NCI-H446 treated with DMSO at 0.1 percent for 48 hours (cell line): ENCODE results near the gene ELSPBP1.
"Not testable (repeated sequence)": the region's sequence is repeated elsewhere in the genome, so short reads cannot be mapped to it uniquely, and the experiment has no call there.

Source experiments
- DNase-seq: peaks from one replicate; lab custom pipeline; 2025; lab: John Stamatoyannopoulos, UW

The ELSPBP1 gene

GRCh38 chr19:47994209-47994802 lies at the start of gene ELSPBP1:
Gene ELSPBP1, plus strand, starts transcription at chr19:47994632. Its CDS starts 14,036 bp downstream, at chr19:48008668.
- DNase-seq, result no peak

DNA sequence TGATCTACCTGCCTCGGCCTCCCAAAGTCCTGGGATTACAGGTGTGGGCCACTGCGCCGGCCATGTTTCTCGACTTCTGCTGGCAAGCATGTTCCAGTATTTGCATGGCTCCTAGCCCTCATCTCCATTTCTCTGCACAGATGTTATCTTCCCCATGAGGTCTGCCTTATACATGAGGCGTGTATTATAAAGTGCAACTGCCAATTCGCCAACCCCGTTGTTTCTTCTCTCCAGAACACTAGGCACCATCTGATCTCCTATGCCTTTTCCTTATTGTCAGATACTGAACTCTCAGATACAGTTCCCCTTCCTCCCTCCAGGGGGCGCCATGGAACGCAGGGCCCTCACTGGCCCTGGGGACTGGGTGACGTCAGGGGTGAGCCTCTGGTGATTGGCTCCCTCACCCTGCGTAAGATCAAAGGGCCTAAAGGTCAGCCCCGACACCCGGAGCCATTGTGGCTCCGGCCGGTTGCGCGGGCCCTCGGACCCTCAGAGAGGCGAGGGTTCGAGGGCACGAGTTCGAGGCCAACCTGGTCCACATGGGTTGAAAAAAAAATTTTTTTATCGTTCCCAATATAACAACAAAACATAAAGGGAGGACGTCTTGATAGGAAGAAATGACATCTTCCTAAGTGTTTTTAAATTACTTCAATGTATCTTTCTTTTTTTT lies 44.4 kb upstream of the ELSPBP1 start:
- DNase-seq, result not testable (repeated sequence)

- not testable (repeated sequence) for DNase-seq
These were observed 42.3 kb upstream of the ELSPBP1 start for GRCh38 chr19:47952132-47952531.

GRCh38 chr19:47955936-47956335 lies 38.5 kb upstream of the ELSPBP1 start:
- not testable (repeated sequence) for DNase-seq

GRCh38 chr19:47973529-47973928 lies 20.9 kb upstream of the ELSPBP1 start:
- no peak for DNase-seq

GRCh38 chr19:47991191-47991808 lies 3.1 kb upstream of the ELSPBP1 start:
- DNase-seq, result no peak

DNA sequence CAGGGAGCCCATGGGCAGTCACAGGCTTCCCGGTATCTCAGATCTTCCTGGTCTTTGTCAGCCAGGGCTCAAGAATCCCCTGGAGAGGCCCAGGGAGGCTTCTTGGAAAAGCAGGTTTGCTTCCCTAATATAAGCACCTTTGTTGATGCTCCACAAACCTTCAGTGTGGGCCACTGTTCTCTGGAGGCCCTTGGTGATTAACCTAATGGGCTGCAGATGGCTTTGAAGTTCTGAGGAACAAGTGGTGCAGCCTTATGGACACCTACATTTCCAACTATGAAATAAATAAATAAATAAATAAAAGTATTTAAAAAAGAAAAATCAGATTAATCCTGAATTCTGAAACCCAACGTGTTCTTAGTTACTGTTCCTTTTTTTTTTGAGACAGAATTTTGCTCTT lies 2.4 kb upstream of the ELSPBP1 start, which contains the start of gene BSPH1:
Gene BSPH1, minus strand, starts transcription at position 101 of the 400 bp plus-strand sequence. Its CDS starts 89 bp downstream, at position 12.
- DNase-seq, result no peak

- no peak for DNase-seq
These were observed 1.8 kb downstream of the ELSPBP1 start for GRCh38 chr19:47996230-47996727.

- DNase-seq, result no peak
These were observed 4.4 kb downstream of the ELSPBP1 start for GRCh38 chr19:47998800-47999199.

- DNase-seq, result no peak
These were observed 6.4 kb downstream of the ELSPBP1 start for GRCh38 chr19:48000846-48001245.

GRCh38 chr19:48004236-48004635 lies 9.8 kb downstream of the ELSPBP1 start:
- no peak for DNase-seq

GRCh38 chr19:48006762-48007161 lies 12.3 kb downstream of the ELSPBP1 start:
- DNase-seq, result no peak

GRCh38 chr19:48010932-48011758 lies 16.7 kb downstream of the ELSPBP1 start:
- no peak for DNase-seq

- no peak for DNase-seq
These were observed 26.3 kb downstream of the ELSPBP1 start for GRCh38 chr19:48020686-48021085.

DNA sequence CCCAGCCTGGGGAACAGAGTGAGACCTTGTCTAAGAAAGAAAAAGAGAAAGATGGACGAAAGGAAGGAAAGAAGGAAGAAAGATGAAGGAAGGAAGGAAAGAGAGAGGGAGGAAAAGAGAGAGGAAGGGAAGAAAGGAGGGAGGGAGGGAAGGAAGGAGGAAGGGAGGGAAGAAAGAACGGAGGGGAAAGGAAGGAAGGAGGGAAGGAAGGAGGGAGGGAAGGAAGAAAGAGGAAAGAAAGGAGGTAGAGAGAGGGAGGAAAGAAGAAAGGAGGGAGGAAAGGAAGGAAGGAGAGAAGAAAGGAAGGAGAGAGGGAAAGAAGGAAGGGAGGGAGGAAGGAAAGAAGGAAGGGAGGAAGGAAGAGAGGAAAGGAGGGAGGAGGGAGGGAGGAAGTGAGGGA lies 28.6 kb downstream of the ELSPBP1 start:
- no peak for DNase-seq

DNA sequence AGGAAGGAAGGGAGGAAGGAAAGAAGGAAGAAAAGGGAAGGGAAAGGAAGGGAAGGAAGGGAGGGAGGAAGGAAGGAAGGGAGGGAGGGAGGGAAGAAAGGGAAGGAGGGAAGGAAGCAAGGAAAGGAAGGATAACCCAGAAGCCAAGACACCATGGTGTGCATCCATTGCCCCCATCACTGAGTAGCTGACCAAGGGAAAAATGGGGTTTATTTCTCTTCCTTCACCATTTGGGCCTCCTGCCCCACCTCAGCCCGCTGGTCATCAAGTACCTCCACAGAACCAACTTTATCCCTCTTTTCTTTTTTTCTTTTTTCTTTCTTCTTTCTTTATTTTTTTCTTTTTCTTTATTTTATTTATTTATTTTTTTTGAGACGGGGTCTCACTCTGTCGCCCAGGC lies 29.1 kb downstream of the ELSPBP1 start:
- DNase-seq, result no peak

DNA sequence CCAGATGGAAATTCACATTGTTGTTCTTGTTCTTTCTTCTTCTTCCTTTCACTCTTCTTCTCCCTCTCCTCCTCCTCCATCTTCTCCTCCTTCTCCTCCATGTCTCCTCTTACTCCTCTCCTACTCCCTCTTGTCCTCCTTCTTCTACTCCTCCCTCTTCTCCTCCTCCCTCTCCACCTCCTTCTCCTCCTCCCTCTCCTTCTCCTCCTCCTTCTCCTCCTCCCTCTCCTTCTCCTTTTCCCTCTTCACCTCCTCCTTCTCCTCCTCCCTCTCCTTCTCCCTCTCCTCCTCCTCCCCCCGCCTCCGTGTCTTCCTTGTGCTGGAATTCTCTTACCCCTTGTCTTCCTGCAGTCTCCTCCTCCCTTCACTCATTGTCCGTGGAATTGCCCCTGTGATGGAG lies 31.0 kb downstream of the ELSPBP1 start:
- no peak for DNase-seq

DNA sequence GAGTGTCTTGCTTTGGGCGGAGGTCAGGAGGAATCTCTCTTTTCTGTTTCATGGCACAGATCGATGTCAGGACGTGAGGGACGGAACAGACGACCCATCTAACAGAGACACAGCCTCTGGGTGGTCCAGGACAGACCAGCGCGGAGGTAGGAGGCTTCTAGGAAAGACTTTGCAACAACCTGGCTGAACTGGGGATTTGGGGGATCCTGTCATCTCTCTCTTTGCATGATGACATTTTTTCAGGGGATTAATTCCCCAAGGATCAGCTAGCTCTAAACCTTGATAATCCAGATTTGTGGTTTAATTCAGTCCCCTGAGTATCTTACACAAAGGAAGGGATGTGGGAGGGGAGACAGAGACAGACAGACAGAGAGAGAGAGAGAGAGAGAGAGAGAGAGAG lies 35.0 kb downstream of the ELSPBP1 start:
- no peak for DNase-seq

DNA sequence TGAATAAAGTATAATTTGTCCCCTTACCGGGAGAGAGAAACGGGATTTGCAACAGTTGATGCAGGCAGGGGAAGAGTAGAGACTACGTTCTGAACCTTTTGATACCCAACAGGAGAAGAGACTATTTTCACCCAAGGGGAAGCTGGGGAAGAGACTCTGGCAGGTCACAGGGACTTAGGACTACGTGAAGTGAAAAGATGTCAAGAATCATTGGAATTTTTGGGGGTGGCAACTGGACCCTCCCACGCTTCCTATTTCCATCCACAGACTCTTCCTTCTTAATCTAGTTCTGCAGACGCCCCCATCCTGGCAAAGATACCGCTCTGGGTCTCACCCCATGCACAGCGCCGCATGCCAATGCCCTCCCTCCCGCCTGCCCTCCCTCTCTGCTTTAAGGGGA lies 35.6 kb downstream of the ELSPBP1 start:
- no peak for DNase-seq

- no peak for DNase-seq
These were observed 39.2 kb downstream of the ELSPBP1 start for GRCh38 chr19:48033604-48034003.

DNA sequence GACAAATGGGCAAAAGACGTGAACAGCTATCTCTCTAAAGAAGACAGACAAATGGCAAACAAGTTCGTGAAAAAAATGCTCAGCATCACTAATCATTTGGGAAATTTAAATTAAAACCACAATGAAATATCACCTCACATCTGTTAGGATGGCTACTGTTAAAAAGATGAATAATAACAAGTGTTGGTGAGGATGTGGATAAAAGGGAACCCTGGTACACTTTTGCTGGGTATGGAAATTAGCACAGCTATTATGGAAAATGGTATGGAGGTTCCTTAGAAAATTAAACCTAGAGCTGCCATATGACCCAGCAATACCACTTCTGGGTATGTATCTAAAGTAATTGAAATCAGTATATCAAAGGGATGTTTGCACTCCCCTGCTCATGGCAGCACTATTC lies 42.3 kb downstream of the ELSPBP1 start:
- DNase-seq, result no peak

- no peak for DNase-seq
These were observed 47.6 kb downstream of the ELSPBP1 start for GRCh38 chr19:48041877-48042580.
